Measurements from ENCODE around the gene EMX2.

DNA sequence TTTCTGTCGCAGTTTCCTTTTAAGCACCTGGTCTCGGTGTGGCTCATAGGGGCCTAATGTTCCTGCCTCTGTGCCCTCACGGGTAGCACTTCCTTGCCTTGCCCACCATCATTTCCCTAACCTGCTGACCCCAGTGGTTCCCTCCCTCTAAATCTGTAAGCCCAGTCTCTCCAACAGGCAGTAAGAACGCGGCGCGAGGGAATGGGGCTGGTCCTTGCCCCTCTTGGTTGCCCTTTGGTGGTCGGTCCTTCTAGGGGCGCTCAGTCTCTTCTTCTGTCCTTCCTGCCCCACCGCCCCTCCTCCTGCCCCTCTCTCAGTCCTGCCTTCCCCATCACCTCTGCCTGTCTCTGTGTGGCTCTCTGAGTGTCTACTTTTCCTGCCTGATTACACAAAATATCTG, 21.2 kb downstream of the EMX2 start:
- TF ChIP-seq, protein P1, sequence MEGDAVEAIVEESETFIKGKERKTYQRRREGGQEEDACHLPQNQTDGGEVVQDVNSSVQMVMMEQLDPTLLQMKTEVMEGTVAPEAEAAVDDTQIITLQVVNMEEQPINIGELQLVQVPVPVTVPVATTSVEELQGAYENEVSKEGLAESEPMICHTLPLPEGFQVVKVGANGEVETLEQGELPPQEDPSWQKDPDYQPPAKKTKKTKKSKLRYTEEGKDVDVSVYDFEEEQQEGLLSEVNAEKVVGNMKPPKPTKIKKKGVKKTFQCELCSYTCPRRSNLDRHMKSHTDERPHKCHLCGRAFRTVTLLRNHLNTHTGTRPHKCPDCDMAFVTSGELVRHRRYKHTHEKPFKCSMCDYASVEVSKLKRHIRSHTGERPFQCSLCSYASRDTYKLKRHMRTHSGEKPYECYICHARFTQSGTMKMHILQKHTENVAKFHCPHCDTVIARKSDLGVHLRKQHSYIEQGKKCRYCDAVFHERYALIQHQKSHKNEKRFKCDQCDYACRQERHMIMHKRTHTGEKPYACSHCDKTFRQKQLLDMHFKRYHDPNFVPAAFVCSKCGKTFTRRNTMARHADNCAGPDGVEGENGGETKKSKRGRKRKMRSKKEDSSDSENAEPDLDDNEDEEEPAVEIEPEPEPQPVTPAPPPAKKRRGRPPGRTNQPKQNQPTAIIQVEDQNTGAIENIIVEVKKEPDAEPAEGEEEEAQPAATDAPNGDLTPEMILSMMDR (conservative IDR thresholded peaks at IDR 0.05; ENCODE audit: low read depth, low read length), result no peak
- TF ChIP-seq EZH2 (IDR thresholded peaks at IDR 0.05; ENCODE audit: borderline replicate concordance, low read depth, low read length, poor library complexity, severe bottlenecking), result no peak
